HFFc6 (cell line): ENCODE data around the gene CCDC91. TPM values are rescaled to one million over a fixed set of nuclear protein-coding genes. Genes with fewer than 3 reads are reported as not detected.

Source experiments
- DNase-seq: peaks from one replicate; pipeline ENCODE4 v3.0.0-alpha.2; 2018
- H3K27ac Mint-ChIP-seq: 2 replicates; pipeline ENCODE4 v1.8.0; 2020; ENCODE audit warnings: mild to moderate bottlenecking, mixed read lengths
- H3K27me3 Mint-ChIP-seq: 2 replicates; pipeline ENCODE4 v1.8.0; 2021; ENCODE audit warnings: mild to moderate bottlenecking, moderate library complexity, mixed read lengths; ENCODE audit not compliant: insufficient read depth
- H3K36me3 Mint-ChIP-seq: 2 replicates; pipeline ENCODE4 v1.8.0; 2021; ENCODE audit warnings: low read depth, mixed read lengths
- H3K4me1 Mint-ChIP-seq: 2 replicates; pipeline ENCODE4 v1.8.0; 2020; ENCODE audit warnings: low read depth, mixed read lengths
- H3K4me3 Mint-ChIP-seq: 2 replicates; pipeline ENCODE4 v1.8.0; 2020; ENCODE audit warnings: mild to moderate bottlenecking, moderate library complexity, mixed read lengths
- H3K9me3 Mint-ChIP-seq: 2 replicates; pipeline ENCODE4 v1.8.0; 2020; ENCODE audit warnings: mild to moderate bottlenecking, mixed read lengths
- total RNA-seq, 6 experiments: library from RNA; stranded (reverse); fragmentation: NEBNext Ultra II Directional; extraction: Animal tissue kit (Norgen Biotek cat#: 25700); gene quantifications; 2 replicates in 1 of 6; 3 replicates in 5 of 6; pipeline ENCODE4 v1.2.3, GENCODE V29; 2021
- TF ChIP-seq, protein P1 (sequence below): fragments of 200-600 bp; sonication (generic); IDR thresholded peaks from 2 replicates; pipeline ENCODE4 v1.5.0; 2021; ENCODE audit warnings: antibody characterized with exemption, mild to moderate bottlenecking

The CCDC91 gene
- total RNA-seq, 6 experiments from 2014 or later = 14.7 to 17.3 (median 16.7) TPM

DNA sequence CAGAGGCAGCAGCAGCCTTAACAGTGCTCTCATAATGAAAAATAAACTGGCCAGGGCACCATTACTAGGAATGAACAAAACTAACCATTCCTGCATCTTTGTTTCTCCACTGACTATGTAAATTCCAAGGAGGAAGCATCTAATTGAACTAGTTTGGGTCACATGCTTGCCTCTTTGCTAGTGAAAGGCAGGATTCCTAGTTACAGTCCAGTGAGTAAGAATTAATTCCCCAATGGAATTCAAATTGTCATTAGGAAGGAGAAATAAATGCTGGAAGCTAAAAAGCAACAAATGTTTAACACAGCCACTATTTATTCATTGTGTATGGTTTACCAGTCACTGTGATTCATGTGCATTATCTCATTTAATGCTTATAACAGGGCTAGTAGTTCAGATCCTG lies 316.0 kb downstream of the CCDC91 start:
- Mint-ChIP-seq H3K36me3 (0 out of 2 replicates have a peak, but pooled peaks cover 5% of the 10 kb centered on the region), H3K9me3 (no peaks in the 10 kb centered on the region), H3K4me1 (peaks cover 24% of the 10 kb centered on the region), H3K27ac (peak overlapping the region; percentile 7; the same call in 1 of the 2 replicates), H3K27me3 (no peaks in the 10 kb centered on the region), H3K4me3 (no peak overlapping the region)
- TF ChIP-seq, protein P1, sequence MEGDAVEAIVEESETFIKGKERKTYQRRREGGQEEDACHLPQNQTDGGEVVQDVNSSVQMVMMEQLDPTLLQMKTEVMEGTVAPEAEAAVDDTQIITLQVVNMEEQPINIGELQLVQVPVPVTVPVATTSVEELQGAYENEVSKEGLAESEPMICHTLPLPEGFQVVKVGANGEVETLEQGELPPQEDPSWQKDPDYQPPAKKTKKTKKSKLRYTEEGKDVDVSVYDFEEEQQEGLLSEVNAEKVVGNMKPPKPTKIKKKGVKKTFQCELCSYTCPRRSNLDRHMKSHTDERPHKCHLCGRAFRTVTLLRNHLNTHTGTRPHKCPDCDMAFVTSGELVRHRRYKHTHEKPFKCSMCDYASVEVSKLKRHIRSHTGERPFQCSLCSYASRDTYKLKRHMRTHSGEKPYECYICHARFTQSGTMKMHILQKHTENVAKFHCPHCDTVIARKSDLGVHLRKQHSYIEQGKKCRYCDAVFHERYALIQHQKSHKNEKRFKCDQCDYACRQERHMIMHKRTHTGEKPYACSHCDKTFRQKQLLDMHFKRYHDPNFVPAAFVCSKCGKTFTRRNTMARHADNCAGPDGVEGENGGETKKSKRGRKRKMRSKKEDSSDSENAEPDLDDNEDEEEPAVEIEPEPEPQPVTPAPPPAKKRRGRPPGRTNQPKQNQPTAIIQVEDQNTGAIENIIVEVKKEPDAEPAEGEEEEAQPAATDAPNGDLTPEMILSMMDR = no peak
- DNase-seq = peak; percentile 29

DNA sequence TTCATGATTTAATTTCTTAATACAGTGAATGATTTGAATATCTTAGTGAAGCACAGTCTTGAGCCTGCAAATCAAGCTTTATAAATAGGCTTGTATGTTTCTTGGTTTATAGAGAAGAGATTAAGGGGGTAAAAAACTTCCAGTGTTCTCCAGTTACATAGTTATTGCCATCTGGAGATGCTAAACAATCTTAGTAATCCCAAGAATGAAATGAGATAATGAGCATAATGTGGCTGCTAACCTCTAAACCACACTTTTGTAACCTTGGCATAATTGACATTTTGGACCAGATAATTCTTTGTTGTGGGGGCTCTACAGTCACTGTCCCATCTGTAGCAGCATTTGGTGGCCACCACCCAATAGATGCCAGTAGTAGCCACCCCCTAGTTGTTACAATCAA lies 316.8 kb downstream of the CCDC91 start:
- Mint-ChIP-seq H3K9me3 (no peaks in the 10 kb centered on the region), H3K4me1 (peaks cover 24% of the 10 kb centered on the region), H3K4me3 (no peak overlapping the region), H3K27me3 (no peaks in the 10 kb centered on the region), H3K36me3 (0 out of 2 replicates have a peak, but pooled peaks cover 2% of the 10 kb centered on the region), H3K27ac (peak overlapping the region; percentile 57)
- peak; percentile 47 for DNase-seq
- TF ChIP-seq, protein P1 = no peak

DNA sequence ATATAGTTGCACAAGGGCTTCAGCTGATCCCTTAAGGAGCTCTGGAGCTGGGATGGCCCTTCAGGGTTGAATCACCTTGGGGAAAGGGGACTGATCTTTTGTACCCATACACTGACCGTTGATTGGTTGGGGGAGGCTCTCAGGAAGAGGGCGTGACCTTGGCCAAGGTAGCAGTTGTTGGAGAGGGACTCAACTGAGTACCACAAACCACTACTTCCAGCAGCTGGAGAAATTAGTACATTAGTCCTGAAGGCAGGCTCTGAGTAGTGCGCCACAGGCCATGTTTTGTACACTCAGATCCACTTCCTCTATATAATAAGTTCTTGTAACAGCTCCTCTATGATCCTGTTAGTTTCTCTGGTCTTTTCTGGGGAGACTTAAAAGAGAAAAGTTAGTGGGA lies 317.6 kb downstream of the CCDC91 start:
- Mint-ChIP-seq H3K36me3 (no peaks in the 10 kb centered on the region), H3K27ac (no peak overlapping the region), H3K4me3 (no peak overlapping the region), H3K9me3 (no peaks in the 10 kb centered on the region), H3K27me3 (no peaks in the 10 kb centered on the region), H3K4me1 (peaks cover 24% of the 10 kb centered on the region)
- TF ChIP-seq, protein P1 = no peak
- DNase-seq = no peak

DNA sequence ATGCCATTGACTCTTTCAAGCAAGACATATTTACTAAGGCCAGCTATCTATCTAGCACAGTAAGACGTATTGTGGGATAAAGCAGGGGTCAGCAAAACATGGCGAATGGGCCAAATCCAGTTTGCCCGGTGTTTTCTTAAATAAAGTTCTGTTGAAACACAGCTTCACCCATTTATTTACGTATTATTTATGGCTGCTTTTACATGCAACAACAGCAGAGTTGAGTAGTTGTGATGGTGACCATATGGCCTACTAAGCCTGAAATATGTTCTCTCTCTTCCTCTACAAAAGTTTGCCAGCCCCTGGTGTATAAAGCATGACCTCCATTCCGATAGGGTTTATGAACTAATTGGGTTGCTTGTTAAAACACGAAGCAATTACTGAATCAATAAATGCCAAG lies 322.1 kb downstream of the CCDC91 start:
- Mint-ChIP-seq H3K36me3 (no peaks in the 10 kb centered on the region), H3K9me3 (no peaks in the 10 kb centered on the region), H3K4me1 (peaks cover 5% of the 10 kb centered on the region), H3K27me3 (no peaks in the 10 kb centered on the region), H3K27ac (no peak overlapping the region), H3K4me3 (no peak overlapping the region)
- TF ChIP-seq, protein P1 = no peak
- DNase-seq = no peak

DNA sequence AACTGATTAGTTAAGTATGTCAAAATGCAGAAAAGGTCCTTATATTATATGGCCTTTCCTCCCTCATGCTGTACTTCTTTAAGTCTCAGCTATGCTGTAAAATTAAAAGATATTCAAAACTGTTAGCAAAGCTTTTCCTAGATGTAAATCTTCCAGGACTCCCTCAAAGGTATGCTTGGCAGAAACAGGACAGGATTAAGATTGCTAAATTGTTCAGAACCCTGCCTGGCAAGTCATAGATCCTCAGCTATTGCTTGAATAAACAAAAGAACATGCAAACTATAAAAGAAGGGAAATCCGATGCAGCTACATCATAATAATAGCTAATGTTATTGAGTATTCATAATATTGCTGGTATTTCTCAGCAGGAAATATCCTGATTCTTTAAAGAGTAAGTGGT lies 322.6 kb downstream of the CCDC91 start:
- H3K4me3 Mint-ChIP-seq = no peak overlapping the region
- H3K27me3 Mint-ChIP-seq = no peaks in the 10 kb centered on the region; the same call in 1 of the 2 replicates
- H3K9me3 Mint-ChIP-seq = no peaks in the 10 kb centered on the region
- H3K36me3 Mint-ChIP-seq = no peaks in the 10 kb centered on the region
- no peak for DNase-seq
- H3K4me1 Mint-ChIP-seq = peaks cover under 1% of the 10 kb centered on the region; the same call in 1 of the 2 replicates
- H3K27ac Mint-ChIP-seq = no peak overlapping the region
- TF ChIP-seq, protein P1 = no peak

DNA sequence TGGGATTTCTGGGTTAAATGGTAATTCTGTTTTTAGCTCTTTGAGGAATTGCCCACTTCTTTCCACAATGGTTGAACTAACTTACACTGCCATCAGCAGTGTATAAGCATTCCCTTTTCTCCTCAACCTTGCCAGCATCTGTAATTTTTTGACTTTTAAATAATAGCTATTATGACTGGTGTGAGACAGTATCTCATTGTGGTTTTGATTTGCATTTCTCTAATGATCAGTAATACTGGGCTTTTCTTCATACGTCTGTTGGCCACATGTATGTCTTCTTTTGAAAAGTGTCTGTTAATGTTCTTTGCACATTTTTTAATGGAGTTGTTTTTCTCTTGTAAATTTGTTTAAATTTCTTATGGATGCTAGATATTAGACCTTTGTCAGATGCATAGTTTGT lies 323.7 kb downstream of the CCDC91 start:
- Mint-ChIP-seq H3K27ac (no peak overlapping the region), H3K9me3 (no peaks in the 10 kb centered on the region), H3K4me1 (no peaks in the 10 kb centered on the region), H3K4me3 (no peak overlapping the region), H3K36me3 (no peaks in the 10 kb centered on the region), H3K27me3 (no peaks in the 10 kb centered on the region; the same call in 1 of the 2 replicates)
- TF ChIP-seq, protein P1 = no peak
- no peak for DNase-seq
